Right forelimb (tissue), 1 donor: ENCODE results near the gene WHRN.

Source experiments
- DNase-seq: peaks from one replicate; pipeline ENCODE4 v3.0.0-alpha.2; 2018

Gene WHRN

GRCh38 chr9:114394523-114395333 is 110.5 kb downstream of the WHRN start:
- DNase-seq, result no peak

GRCh38 chr9:114392749-114393112 is 112.5 kb downstream of the WHRN start:
- no peak for DNase-seq

GRCh38 chr9:114390952-114391351 is 114.3 kb downstream of the WHRN start:
- no peak for DNase-seq

GRCh38 chr9:114389612-114390368 is 115.5 kb downstream of the WHRN start:
- no peak for DNase-seq

- no peak for DNase-seq
These were observed 116.4 kb downstream of the WHRN start for GRCh38 chr9:114388764-114389375.

- no peak for DNase-seq
These were observed 117.0 kb downstream of the WHRN start for GRCh38 chr9:114388357-114388682.

GRCh38 chr9:114387680-114388356 is 117.5 kb downstream of the WHRN start, which contains the start of gene AKNA:
AKNA (minus strand) TSS chr9:114387982; CDS start chr9:114381333, 6,649 bp downstream.
- peak; percentile 87 for DNase-seq

GRCh38 chr9:114386886-114387679 is 118.2 kb downstream of the WHRN start:
- no peak for DNase-seq

GRCh38 chr9:114386361-114386885 is 118.8 kb downstream of the WHRN start:
- DNase-seq, result no peak

GRCh38 chr9:114385397-114386181 is 119.7 kb downstream of the WHRN start:
- DNase-seq, result no peak

- DNase-seq, result no peak
These were observed 120.4 kb downstream of the WHRN start for GRCh38 chr9:114384836-114385396.

- no peak for DNase-seq
These were observed 120.9 kb downstream of the WHRN start for GRCh38 chr9:114384341-114384740.

- DNase-seq, result no peak
These were observed 121.6 kb downstream of the WHRN start for GRCh38 chr9:114383521-114384231.

GRCh38 chr9:114382699-114383520 is 122.4 kb downstream of the WHRN start:
- DNase-seq, result no peak

GRCh38 chr9:114378883-114379282 is 126.4 kb downstream of the WHRN start:
- DNase-seq, result no peak

- no peak for DNase-seq
These were observed 127.3 kb downstream of the WHRN start for GRCh38 chr9:114378016-114378415.

- DNase-seq, result no peak
These were observed 128.5 kb downstream of the WHRN start for GRCh38 chr9:114376586-114377445.
